ENCODE data around the gene NUP210.

The NUP210 gene

DNA sequence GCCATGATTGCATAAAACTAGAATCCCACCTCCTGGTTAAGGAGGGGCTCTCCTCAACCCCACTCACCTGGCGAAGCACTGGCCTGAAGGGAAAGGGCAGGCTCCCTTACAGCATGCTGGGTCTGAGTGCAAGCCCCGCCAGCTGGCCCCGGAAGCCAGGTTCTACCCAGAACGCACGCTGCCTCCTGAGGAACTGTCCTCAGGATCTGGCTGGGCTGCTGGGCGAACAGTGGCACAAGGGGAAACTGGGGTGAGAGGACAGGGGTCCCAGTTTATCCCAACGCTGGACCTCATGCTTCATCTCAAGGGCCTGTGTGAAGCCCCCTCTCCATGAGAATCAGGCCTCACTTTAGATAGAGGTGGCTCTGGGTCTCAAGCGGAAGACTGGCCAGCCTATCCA, 47.5 kb downstream of the NUP210 start:
- no peak for DNase-seq

DNA sequence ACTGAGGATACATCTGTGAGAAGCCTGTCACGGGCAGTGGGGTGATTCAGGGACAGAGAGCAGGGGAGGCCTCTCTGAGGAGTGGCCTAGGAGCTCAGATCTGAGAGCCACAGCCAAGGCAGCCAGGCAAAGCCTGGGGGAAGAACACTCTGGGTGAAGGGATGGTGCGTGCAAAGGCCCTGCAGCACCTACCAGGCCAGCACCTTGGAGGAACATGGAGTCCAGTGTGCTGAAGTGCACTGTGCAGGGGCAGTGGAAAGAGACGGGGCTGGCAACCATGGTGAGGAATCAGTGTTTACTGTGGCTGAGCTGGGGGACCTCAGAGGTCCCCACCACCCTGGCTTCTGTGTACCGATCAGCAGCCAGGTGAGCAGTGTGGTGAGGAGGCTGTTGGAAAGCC, 48.0 kb downstream of the NUP210 start:
- DNase-seq: no peak

DNA sequence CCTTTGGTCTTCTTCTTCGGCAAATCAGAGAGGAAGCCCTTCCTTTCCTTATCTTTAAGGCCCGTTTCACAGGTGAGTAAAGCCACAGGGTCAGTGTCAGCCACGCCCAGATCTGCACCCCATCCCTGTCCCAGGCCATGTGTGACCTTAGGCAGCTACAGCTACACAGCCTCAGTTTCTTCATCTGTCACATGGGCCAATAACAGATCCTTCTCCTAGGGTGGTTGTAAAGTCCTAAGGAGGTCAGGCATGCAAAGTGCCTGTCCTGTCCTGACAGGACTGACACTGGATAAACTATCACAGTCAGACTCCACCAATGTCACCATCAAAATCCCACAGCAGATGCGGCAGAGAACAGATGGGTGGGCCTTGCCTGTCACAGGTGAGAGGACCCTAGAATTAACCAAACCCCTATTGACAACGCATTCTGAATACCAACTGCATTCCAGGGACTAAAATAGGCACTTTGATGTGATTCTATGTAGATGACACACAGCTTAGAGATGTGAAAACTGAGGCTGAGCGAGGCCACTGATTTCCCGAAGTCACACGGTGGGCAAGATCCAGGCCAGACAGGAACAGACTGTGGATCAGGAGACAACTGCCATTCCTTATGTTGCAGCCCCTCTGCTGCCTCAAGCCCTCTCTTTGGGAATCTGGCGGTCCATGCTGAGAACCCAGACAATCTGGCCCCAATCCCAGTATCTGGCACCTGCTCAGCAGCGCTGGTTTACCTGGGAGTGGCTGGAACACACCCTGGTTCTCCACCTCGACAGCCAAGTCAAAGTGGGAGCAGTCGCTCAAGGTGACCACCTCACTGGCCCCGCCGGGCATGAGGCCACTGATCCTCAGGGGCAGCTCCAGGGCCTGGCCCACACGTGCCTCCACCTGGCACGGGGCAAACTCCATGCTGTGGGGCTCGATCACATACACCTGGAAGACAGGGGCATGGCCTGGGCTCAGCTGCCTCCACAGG, 48.7 kb downstream of the NUP210 start:
- DNase-seq: no peak

DNA sequence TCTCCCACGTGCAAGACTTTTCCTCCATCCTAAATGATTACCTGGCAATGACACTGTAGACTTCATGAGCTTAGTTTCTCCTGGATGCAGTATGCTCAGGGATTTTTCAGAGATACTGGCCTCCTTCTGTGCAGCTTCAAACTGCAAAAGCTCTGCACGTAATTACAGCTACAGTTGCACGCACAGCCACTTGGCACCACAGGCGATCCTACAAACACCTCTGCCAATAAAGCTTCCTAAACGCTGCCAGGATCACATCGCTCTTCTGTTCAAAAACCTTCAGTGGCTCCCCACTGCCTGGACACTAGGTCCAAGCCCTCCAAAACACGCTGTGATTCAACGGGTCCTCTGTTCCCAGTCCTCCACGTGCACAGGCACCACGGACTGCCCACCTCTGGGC, 49.5 kb downstream of the NUP210 start:
- no peak for DNase-seq

DNA sequence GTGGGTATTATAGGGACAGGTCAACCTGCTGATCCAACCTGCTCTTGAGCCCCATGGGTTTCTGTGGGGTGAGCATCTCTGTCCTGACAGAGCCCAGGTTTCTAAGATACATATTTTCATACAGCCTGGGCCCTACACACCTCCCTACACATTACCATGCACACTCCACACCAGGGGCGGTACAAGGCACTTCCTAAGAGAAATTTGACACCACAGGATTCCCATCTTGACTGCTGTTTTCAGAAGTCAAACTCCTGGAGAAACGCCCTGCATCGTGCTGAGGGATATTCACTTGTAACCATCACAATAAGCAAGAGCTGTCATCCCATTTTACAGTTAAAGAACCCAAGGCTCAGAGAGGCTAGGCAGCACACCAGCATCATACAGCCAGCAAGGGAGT, 50.1 kb downstream of the NUP210 start:
- no peak for DNase-seq

DNA sequence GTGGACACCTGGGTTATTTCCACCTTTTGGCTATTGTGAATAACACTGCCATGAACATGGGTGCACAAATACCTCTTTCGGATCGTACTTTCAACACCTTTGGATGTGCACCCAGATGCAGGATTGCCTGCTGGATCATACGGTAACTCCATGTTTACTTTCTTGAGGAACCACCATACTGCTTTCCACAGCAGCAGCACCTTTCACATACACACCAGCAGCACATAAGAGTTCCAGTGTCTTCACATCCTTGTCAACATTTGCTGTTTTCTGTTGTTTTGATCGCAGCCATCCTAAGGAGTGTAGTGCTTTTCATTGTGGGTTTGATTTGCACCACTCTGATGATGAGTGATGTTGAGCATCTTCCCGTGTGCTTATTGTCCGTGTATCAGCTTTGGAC, 51.3 kb downstream of the NUP210 start:
- no peak for DNase-seq

DNA sequence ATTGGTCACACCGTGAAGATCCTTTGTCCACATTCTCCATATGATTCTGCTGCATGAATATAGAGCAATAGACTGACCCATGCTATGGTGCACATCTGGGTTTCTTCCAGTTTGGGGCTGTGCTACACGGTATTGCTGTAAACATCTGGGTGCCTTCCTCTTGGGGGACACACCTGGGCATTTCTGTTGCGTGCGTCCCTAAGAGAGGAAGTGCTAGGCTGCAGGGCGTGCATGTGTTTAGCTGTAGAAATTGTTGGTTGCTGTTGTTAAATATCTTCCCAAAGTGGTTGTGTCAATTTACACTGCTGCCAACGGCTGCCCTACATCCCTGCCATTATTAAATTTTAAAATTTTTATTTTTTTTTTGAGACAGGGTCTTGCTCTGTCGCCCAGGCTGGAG, 52.4 kb downstream of the NUP210 start:
- no peak for DNase-seq

DNA sequence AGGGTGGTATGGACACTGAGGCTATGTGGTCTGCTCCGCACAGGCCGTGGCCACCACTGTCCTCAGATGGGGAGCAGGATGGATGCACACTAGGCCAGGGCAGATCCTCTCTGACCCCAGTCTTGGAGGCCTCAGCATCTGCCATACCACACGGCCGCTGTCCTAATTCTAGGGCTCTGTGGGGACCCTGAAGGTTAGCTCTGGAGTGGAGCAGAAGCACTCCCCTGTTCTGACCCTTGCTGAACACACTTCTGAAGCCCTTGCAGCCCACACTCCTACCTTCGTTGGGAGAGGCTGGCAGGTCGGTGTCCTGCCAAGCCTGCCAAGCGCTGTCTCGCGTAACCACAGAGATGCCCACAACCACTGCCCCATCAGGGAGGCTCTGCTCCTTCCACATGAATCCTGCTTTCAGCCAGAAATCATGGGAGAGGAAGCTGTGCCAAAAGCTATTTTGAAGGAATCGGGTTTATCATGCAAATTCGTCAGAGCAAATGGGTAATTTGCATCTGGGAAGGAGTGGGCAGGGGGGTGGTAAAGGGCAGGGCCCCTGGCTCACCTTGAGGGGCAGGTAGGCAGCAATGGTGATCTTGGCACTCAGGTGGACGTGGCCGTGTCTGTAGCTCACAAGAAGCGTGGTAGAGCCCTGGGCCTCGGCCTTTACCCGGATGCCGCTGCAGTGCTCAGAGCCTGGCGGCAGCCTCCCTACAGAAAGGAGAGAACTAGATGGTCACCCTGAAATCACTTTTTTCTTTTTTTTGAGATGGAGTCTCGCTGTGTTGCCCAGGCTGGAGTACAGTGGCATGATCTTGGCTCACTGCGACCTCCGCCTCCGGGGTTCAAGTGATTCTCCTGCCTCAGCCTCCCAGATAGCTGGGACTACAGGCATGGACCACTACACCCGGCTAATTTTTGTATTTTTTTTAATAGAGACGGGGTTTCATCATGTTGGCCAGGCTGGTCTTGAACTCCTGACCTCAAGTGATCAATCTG, 54.4 kb downstream of the NUP210 start:
- DNase-seq: no peak

DNA sequence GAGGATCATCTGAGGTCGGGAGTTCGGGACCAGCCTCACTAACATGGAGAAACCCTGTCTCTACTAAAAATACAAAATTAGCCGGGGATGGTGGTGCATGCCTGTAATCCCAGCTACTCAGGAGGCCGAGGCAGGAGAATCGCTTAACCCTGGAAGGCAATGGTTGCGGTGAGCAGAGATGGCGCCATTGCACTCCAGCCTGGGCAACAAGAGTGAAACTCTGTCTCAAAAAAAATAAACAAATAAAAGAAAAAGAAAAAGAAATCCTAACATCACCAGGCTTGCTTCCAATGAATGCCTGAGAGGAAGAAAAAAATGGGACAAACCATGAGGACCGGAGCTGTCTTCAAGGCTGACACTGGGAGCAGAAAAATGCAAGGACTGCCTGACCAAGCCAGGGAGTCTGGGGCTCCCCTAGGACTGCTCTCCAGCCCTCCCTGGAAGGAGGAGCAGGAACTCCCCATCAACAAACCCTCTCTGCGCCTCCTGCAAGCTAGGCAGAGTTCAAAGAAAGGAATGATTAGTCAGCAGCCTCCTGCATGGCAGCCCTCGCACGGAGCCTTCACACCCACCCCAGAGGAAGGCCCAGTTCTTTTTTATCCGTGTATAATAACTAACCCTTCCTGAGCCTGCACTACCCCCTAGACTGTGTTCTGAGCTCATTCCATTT, 55.4 kb downstream of the NUP210 start:
- no peak for DNase-seq

DNA sequence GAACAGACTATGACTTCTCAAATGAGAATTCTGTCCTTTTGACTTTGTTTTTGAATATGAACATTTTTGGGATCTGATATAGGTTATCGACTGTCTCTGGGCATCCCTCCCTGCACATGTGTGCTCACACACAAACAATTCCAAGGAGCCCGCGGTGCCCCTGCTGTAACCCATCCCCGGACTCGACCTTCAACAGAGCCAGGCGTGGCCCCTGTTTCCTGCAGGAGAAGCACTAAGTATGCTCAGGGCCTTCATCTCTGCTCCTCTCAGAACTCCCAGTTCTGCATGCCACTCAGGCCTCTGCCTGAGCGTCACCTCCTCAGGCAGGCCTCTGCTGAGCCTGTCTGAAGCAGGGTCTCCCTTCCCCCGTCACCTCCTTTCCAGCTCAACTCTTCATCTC, 57.6 kb downstream of the NUP210 start:
- no peak for DNase-seq

DNA sequence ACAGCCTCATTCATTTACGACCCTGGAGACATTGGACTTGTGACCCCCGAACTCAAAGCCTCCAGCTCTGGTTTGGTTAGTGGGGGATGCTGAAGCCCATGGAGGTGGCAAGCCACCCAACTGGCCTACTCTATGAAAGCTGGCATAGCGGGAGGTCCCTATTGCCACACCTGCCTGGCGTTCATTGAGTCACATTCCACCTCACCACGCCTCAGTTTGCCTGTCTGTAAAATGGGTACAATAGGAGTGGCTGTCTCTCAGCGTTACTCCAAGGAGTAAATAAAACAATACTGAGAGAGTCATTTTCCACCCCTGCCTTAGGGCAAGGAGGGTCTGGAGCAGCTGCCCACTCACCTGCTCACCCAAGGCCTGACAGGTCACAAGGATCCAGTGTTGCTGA, 60.2 kb downstream of the NUP210 start:
- no peak for DNase-seq

DNA sequence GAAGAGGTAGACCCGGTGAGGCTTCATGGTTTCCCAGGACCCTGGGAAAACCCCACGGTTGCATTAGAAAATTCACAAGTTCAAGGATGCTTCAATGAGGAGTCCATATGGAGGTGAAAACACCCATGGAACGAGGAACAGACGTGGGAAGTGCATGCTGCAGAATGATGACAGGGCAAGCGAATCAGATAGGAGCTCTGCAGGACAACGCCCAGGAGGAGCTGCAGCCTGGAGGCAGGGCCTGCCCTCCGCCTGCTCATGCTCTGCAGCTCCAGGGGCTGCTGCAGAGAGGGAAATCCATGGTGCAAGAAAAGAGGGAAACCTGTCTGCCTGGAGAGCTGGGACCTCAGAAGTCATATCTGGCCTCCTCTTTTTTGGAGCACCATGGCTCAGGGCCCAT, 61.5 kb downstream of the NUP210 start:
- no peak for DNase-seq

DNA sequence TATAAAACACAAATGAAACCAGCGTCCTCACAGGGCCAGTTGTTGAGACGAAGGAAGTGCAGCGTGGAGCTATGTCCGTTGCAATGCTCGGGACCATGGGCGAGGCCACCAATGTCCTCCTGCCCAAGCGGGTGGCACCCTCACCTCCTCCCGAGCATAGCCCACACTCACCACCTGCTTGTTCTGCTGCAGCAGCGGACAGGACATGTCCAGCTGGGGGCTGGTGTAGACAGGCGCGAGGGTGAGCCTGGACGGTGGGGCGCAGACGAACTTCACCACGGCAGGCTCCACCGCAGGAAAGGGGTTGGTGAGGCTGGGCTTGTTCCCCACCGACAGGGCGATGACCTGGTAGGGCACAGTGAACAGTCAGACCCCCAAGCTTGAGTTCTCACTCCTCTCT, 62.1 kb downstream of the NUP210 start:
- DNase-seq: no peak

DNA sequence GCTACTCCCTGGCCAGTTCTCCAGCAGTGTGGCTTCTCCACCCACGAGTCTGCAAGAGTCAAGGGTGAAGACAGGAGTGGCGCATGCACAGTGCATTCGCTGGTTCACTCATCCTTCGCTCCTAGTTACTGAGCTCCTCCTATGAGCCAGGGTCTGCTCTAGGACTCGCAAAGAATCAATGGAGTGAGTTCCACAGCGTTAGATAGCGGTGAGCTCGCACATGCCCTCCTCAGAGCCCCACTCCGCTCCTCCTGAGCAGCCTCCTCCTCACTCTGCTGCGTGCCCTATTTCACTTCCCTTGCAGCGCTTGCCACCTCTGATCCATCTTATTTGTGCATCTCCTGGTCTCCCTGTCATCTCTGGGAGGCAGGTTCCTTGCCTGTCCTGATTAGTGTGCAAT, 63.0 kb downstream of the NUP210 start:
- no peak for DNase-seq

DNA sequence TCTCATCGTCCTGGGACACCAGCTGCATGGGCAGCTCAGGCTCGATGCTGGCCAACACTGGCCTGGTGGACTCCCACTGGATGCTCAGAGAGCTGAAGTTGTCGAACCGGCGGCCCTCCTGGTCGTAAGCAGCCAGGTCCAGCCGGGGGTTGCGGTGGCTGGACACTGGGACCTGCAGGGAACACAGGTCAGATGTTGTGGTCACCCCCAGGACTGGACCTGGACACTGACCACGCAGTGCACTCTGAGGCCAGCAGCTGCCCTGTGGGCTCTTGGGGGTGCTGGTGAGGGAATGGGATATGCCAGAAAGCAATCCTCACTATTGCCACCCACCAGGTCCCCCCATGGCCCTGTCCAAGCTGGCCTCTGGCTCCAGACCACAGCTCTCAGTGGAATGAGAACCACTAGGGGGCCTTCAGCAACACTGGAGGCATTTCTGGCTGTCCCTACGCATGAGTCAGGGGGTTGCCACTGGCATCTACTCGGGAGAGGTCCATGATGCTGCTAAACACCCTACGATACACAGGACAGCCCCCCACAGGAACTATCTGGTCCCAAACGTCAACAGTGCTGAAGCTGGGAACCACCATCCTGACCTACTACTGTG, 66.1 kb downstream of the NUP210 start:
- DNase-seq: no peak

DNA sequence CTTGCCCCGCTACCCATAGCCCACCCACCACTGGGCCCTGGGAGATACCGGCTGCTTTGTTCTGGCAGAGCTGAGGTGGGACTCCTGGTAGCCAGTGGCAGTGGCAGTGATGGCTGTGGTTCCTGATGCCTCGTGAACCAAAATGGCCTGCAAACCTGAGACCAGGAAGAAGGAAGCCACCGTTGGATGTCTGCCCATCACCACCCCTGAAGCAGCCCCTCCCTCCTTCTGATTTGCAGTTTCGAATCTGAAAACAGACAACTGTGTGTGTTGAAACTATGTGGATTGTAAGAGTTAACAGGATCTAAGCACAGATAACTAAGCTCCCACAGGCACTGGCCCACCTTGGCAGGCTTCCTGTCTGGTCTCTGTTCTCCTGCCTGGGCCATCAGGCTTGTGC, 66.6 kb downstream of the NUP210 start:
- no peak for DNase-seq

DNA sequence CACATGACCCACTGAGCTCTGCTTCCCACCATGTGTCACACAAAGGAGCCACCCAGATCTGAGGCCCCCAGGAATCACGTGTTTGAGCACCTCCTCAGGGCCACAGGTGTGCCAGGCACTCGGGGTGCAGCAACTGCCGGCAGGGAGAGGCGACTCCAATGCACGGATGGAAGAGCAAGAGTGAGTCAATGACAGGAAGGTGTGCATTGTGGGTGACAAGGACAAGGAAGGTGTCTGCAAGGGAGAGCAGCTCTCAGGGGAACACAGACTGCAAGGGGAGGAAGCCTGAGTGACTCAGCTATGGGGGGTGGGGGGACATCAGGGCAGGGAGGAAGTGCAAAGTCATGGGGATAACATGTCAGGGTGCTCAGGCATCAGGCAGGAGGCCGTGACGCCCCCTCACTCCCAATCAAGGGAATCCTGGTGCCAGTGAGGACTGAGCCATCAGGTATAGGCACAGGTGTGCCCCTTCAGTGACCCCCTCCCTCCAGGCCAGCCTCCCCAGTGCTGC, 67.4 kb downstream of the NUP210 start:
- no peak for DNase-seq

DNA sequence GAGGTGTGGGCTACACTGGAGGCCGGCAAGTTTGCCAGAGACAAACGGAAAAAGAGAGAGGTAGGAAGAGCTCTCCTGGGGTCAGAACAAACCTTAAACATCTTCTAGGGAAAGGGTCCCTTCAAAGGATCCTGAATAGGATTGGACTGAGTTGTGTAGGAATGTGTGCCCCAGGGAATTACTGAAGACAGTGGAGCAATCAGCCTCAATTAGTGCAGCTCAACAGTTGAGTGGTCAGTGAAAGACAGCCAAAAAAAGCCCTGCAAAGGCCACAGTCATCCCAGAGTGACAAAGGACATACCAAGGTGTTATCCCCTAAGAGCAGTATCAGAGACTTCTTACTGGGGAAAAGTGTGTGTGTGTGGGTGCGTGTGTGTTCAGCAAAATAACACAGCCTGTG, 70.3 kb downstream of the NUP210 start:
- no peak for DNase-seq

DNA sequence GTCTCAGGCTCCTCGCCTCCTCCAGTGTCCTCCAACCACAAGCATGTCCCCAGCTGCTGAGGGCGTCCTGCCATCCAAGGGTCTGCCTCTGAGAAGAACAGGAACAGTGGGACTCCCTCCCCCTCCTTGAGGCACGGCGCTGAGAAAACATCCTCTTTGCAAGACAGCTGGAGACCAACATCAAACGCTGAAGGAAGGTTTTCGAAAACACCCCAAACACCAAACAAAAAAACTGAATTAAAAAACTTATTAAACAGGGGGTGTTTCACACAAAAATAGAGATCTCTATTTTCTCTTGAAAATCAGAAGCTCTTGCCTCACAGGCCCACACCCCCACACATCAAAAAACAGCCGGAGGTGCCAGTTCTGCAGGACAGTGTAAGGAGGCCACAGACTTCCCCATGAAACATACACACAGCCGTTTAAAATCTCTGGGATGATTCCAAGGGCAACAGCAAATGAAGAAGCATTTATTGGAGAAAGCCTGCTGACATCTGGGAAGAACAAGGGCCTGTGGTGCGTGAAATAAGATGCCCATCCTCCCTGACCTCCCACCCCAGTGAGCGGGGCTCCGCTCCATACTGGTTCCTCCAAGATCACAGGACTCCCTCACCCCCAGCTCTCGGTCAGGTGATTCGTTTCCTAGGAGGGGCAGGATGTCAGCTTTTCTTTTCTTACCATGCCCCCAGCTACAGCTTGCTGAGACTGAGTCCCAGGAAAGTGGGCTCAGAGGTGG, 71.3 kb downstream of the NUP210 start:
- no peak for DNase-seq

DNA sequence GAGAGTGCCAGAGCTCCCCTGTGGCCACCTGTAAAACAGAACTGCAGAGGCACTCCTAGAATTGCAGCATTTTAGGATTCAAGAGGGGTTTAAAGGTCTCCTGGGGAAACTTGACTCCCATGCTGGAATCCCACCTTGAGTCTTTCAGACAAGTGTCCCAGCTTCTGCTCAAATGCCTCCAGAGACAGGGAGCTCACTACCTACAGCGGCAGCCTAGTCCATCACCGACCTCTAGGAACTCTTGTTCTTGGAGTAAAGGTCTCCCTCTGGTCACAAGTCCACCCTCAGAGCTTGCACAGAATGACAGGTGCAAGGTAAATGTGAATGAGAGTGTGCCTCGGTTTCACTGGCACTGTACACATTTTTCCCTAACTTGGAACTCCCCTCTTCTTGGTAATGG, 72.0 kb downstream of the NUP210 start:
- no peak for DNase-seq

DNA sequence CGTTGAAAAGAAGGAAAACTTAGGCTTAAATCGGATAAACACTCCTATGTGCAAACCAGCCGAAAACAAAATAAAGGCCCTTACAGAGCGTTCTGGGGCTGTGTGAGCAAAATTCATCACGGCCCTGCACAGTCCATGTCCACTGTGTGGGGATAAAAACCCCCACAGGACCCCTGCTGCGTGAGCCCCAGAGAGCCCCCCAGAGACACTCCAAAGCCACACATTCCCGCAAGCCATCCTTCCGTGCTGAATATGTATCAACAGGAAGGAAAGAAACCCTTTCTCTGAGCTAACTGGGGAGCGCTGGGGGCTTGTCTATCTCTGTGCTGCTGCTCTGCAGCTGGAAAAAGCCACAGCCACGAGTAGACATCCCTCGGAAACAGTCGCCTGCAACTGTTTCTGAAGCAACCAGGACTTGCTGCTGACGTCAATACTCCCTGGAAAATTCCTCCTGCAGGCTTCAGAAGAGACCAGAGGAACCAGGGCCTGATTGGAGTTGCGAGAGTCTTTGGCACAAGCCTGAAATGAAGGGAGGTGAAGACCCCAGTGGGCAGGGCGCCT, 72.7 kb downstream of the NUP210 start:
- no peak for DNase-seq

Data from effector CD4-positive, alpha-beta T cell (primary cell).